Measurements from ENCODE around the gene FOXC1. TPM values are rescaled to one million over a fixed set of nuclear protein-coding genes. Genes with fewer than 3 reads are reported as not detected.

Gene FOXC1
- total and polyA plus RNA-seq, 9 of the 15 experiments (the other 6 are each of a cell fraction or from before 2014, with no cell fraction given), result not detected

DNA sequence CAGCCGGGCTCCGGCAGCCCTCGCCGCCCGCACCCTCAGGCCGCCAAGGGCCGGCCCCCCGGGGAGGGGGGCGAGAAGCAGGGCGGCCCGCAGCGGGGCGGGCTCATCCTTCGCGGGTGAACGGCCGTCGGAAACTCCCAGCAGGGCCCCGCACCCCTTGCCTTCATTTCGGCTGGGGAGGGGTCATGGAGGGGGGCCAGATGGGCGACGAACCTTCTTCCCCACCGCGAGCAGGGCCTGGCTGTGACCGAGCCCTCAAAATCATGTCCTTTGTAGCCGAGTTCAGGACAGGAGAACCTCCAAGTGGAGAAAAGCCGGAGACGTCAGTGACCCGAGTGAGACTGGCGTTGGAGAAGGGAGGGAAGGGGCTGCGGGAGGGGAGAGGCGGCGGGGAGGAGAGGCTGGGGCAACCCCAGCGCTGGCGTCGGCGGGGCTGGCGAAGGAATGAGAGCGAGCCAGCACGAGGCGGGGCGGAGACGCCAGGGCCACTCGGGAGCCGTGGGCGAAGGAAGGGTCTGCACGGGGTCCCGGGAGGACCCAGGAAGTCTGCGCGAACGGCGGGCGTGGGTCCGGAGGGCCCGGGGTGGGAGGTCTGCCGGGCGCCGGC, 571 bp upstream of the FOXC1 start (continued):
- TF ChIP-seq ZNF592 (IDR thresholded peaks at IDR 0.05), result no peak
- TF ChIP-seq ZNF778 (CRISPR knock-in tag; IDR thresholded peaks at IDR 0.05), result no peak
- TF ChIP-seq SRSF7 (optimal IDR thresholded peaks at IDR 0.05; ENCODE audit: low read depth, low read length), result no peak
- TF ChIP-seq SUPT5H (IDR thresholded peaks at IDR 0.05), result no peak
- no peak for TF ChIP-seq CBX5 (IDR thresholded peaks at IDR 0.05; ENCODE audit: borderline replicate concordance, low read depth)
- no peak for TF ChIP-seq ETS1 (conservative IDR thresholded peaks at IDR 0.05; ENCODE audit: control insufficient read depth, low read depth, low read length)

All from K562 (cell line).